Mesendoderm (in vitro differentiated cells): ENCODE data around the gene COL19A1.
A peak's percentile ranks its signal among the peaks of the same experiment; 100 is the strongest.

Experiments used
- DNase-seq: peaks from one replicate; pipeline ENCODE4 v3.0.0; 2013
- H2AK5ac ChIP-seq: 2 replicates; pipeline ENCODE4 v1.6.1; 2013; ENCODE audit warnings: low read length, inconsistent platforms
- H2BK120ac ChIP-seq: 2 replicates; pipeline ENCODE4 v1.6.1; 2013; ENCODE audit warnings: low read depth, mild to moderate bottlenecking, low read length, moderate library complexity, mixed read lengths
- H2BK15ac ChIP-seq: replicated peaks from 2 replicates; pipeline ENCODE4 v1.6.1; 2013; ENCODE audit warnings: low read depth, mild to moderate bottlenecking, moderate library complexity
- H2BK5ac ChIP-seq: 2 replicates; pipeline ENCODE4 v1.6.1; 2013; ENCODE audit warnings: low read length, inconsistent platforms
- H3K18ac ChIP-seq: 2 replicates; pipeline ENCODE4 v1.6.1; 2013; ENCODE audit warnings: mild to moderate bottlenecking, low read length, mixed read lengths
- H3K23ac ChIP-seq: one replicate; pipeline ENCODE4 v1.6.1; 2013; ENCODE audit warnings: low read length
- H3K27ac ChIP-seq: 2 replicates; pipeline ENCODE4 v1.5.1; 2013; ENCODE audit warnings: low read depth, mild to moderate bottlenecking, inconsistent platforms, low read length, moderate library complexity
- H3K27me3 ChIP-seq: 2 replicates; pipeline ENCODE4 v1.6.1; 2013; ENCODE audit warnings: low read length, control low read depth, mild to moderate bottlenecking, inconsistent platforms; ENCODE audit not compliant: insufficient read depth, poor library complexity
- H3K36me3 ChIP-seq: 2 replicates; pipeline ENCODE4 v1.6.1; 2013; ENCODE audit warnings: low read length, inconsistent platforms; ENCODE audit not compliant: control insufficient read depth, insufficient read depth
- H3K4ac ChIP-seq: one replicate; pipeline ENCODE4 v1.6.1; 2013; ENCODE audit warnings: low read depth, mild to moderate bottlenecking, low read length, moderate library complexity
- H3K4me1 ChIP-seq: 2 replicates; pipeline ENCODE4 v1.6.1; 2013; ENCODE audit warnings: low read depth, low read length, inconsistent platforms; ENCODE audit not compliant: control insufficient read depth
- H3K4me2 ChIP-seq: 2 replicates; pipeline ENCODE4 v1.6.1; 2013; ENCODE audit warnings: low read length
- H3K4me3 ChIP-seq: 2 replicates; pipeline ENCODE4 v1.5.1; 2013; ENCODE audit warnings: mild to moderate bottlenecking, low read length
- H3K56ac ChIP-seq: one replicate; pipeline ENCODE4 v1.6.1; 2013; ENCODE audit warnings: low read length
- H3K79me1 ChIP-seq: 2 replicates; pipeline ENCODE4 v1.6.1; 2013; ENCODE audit warnings: low read length, inconsistent platforms
- H3K79me2 ChIP-seq: 2 replicates; pipeline ENCODE4 v1.6.1; 2013; ENCODE audit warnings: mild to moderate bottlenecking, low read length; ENCODE audit not compliant: control insufficient read depth, insufficient read depth
- H3K9ac ChIP-seq: 2 replicates; pipeline ENCODE4 v1.6.1; 2013; ENCODE audit warnings: low read length, inconsistent platforms
- H4K5ac ChIP-seq: one replicate; pipeline ENCODE4 v1.6.1; 2013; ENCODE audit warnings: low read length
- H4K8ac ChIP-seq: one replicate; pipeline ENCODE4 v1.6.1; 2013; ENCODE audit warnings: low read depth, mild to moderate bottlenecking, control low read depth, low read length, moderate library complexity
- WGBS: extraction: QIAGEN DNeasy Blood & Tissue Kit; methylation state at CpG from one replicate; pipeline ENCODE4 v1.1.7; 2013; ENCODE audit warnings: low lambda C conversion rate, missing lambda C conversion rate; ENCODE audit not compliant: insufficient coverage; ENCODE audit errors: extremely low coverage; 5-methylcytosine and 5-hydroxymethylcytosine counted together

Gene COL19A1

DNA sequence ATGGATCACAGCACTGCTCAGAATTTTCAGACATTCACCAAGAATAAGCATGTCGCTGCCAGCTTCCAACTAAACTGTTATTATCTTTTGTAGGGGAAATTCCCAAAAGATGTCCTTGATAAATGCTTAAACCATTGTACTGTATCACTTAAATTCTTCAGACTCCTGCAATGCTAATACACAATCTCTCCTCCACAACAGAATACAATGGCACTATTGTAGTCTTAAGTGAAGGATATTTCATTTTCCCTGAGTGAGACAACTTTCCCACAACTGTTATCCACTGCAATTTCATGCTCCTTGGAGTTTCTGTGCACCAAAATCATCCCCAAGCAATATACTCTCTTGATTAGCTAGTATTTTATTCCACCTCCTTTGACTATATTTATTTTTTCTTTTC lies 246.8 kb downstream of the COL19A1 start:
- no peak overlapping the region for H3K27ac ChIP-seq
- H3K23ac ChIP-seq, result no peak overlapping the region
- no CpG with 5 or more reads among the region's 1 CpG for WGBS
- H3K4me3 ChIP-seq, result no peak overlapping the region
- no peak overlapping the region for H4K5ac ChIP-seq
- peak; percentile 48 for DNase-seq
- H3K9ac ChIP-seq, result no peak overlapping the region
- H2BK120ac ChIP-seq, result no peak overlapping the region
- H3K18ac ChIP-seq, result no peak overlapping the region
- no peaks in the 10 kb centered on the region for H3K79me1 ChIP-seq
- H3K4ac ChIP-seq, result no peak overlapping the region
- no peak overlapping the region for H3K4me2 ChIP-seq
- H2BK5ac ChIP-seq, result no peak overlapping the region
- H3K4me1 ChIP-seq, result peaks cover 7% of the 10 kb centered on the region
- no peaks in the 10 kb centered on the region for H3K79me2 ChIP-seq
- peak overlapping the region; percentile 25 for H3K56ac ChIP-seq
- no peaks in the 10 kb centered on the region for H3K36me3 ChIP-seq
- no peak overlapping the region for H2BK15ac ChIP-seq
- no peak overlapping the region for H2AK5ac ChIP-seq
- no peak overlapping the region for H4K8ac ChIP-seq
- no peaks in the 10 kb centered on the region for H3K27me3 ChIP-seq

DNA sequence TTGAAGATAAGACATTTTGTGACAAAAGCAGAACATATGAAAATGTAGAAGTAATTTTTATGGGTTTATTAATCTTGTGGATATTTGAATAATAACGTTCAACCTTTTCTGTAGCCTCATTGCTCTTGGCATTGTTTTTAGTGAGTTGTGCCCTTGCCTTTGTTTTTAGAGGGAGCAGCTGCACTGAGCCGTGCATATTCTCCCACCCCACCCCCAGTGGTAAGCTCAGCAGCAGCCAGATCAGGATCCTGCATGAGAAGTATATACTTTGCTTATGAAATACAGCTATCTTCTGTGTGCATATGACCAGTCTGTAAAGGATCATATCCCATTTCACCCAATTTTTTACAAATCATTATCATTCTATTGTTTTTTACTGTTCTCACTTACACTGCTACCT lies 252.3 kb downstream of the COL19A1 start:
- no peak overlapping the region for H4K5ac ChIP-seq
- H3K4me1 ChIP-seq, result no peaks in the 10 kb centered on the region
- no peaks in the 10 kb centered on the region for H3K36me3 ChIP-seq
- no peak overlapping the region for H2BK120ac ChIP-seq
- no peak overlapping the region for H2BK5ac ChIP-seq
- no peak overlapping the region for H2BK15ac ChIP-seq
- H3K9ac ChIP-seq, result no peak overlapping the region
- H3K27me3 ChIP-seq, result no peaks in the 10 kb centered on the region
- H3K4ac ChIP-seq, result no peak overlapping the region
- no peak overlapping the region for H3K18ac ChIP-seq
- H4K8ac ChIP-seq, result no peak overlapping the region
- WGBS, result no CpG with 5 or more reads among the region's 2 CpGs
- H2AK5ac ChIP-seq, result no peak overlapping the region
- H3K23ac ChIP-seq, result no peak overlapping the region
- no peaks in the 10 kb centered on the region for H3K79me2 ChIP-seq
- no peaks in the 10 kb centered on the region for H3K79me1 ChIP-seq
- DNase-seq, result no peak
- H3K27ac ChIP-seq, result no peak overlapping the region
- no peak overlapping the region for H3K4me3 ChIP-seq
- H3K56ac ChIP-seq, result no peak overlapping the region
- no peak overlapping the region for H3K4me2 ChIP-seq

DNA sequence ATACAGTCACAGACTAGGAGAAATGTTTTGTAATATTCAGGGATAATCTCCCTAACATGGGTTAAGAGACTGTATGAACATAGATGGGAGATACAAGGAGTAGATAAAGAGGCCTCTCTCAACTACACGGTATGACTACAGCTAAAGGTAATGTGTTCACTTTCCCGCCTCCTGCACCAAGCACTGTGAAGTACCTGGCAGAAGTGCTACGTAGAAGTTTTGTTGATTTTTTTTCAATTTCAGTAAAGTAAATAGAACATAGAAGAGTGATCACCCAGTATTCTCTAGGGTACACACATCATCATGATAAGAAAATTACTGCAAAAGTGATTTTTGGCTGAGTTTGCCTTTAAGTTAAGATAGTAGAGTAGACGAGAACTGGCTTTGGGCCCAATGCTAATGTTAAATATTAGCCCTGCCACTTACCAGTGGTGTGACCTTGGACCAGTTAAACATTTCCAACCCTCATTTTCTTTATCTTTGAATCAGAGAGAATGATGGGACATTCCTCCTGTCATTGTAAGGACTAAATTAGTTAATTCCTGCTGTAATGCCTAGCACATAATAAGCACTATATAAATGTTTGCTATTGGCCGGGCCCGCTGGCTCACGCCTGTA lies 253.0 kb downstream of the COL19A1 start:
- no peaks in the 10 kb centered on the region for H3K36me3 ChIP-seq
- no peak overlapping the region for H3K27ac ChIP-seq
- no peak overlapping the region for H4K8ac ChIP-seq

DNA sequence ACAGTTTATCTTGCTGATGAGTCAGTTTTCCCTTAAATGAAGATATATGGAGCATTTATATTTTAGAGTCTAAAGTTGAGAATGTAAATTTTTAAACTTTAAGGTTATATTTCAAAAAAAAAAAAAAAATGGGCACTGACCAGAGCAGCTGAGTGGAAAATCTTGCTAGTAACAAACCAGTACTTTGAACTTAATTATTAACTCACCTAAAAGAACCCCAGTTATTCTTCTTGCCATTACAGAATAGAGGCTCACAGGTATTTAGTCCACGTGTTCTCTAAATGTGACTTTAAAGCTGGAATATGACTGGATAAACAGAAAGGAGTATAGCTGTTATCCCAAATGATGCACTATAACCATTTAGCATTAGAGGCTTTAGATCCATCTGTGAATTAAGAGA lies 258.1 kb downstream of the COL19A1 start:
- WGBS, result no CpG with 5 or more reads among the region's 1 CpG
- no peaks in the 10 kb centered on the region for H3K79me2 ChIP-seq
- no peak overlapping the region for H3K27ac ChIP-seq

More for the DNA sequence above, 253.0 kb downstream of the COL19A1 start:
- Histone ChIP-seq H3K27me3 (no peaks in the 10 kb centered on the region), H3K79me1 (no peaks in the 10 kb centered on the region), H3K4ac (no peak overlapping the region), H3K18ac (no peak overlapping the region), H2BK15ac (no peak overlapping the region), H2AK5ac (no peak overlapping the region), H3K4me2 (no peak overlapping the region), H3K9ac (no peak overlapping the region), H4K5ac (no peak overlapping the region), H3K4me1 (no peaks in the 10 kb centered on the region), H3K79me2 (no peaks in the 10 kb centered on the region), H3K23ac (no peak overlapping the region), H3K4me3 (no peak overlapping the region), H3K56ac (no peak overlapping the region), H2BK120ac (no peak overlapping the region), H2BK5ac (no peak overlapping the region)
- DNase-seq, result no peak
- WGBS, result no CpG with 5 or more reads among the region's 7 CpGs

DNA sequence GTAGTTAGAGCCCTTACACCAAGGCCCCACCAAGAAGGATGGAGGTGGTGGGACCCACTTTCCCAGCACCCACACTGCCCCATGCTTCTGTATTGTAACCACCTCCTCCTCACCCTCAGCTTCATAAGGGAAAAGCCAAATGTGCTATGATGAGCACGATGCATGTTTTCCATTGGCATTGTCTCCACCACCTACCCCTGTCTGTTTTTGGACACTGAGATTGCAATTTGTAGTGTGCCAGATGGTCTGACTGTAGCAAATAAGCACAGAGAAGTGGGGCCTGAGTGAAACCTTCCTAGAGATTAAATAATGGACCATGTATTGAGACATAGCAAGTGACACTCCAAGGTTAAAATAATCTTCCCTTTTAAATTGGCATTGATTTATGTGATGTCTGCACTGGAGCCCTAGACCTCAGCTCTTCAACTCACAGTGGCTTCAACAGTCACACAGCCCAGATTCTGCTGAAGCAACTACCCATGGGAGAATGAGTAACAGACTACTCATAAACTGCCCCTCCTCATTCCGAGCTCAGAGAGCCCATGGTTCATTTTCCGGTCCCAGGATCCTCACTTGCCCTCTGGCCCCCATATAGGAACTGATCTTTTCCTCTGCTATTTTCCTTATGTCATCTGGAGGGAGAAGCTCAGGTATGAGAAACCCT lies 258.7 kb downstream of the COL19A1 start:
- Histone ChIP-seq H3K18ac (no peak overlapping the region), H3K23ac (no peak overlapping the region), H3K27ac (no peak overlapping the region), H3K36me3 (no peaks in the 10 kb centered on the region), H4K8ac (no peak overlapping the region), H3K9ac (no peak overlapping the region), H2BK15ac (no peak overlapping the region), H3K4me3 (no peak overlapping the region), H3K27me3 (no peaks in the 10 kb centered on the region), H3K4me2 (no peak overlapping the region), H3K4me1 (no peaks in the 10 kb centered on the region), H3K56ac (no peak overlapping the region), H2AK5ac (peak overlapping the region; percentile 7), H2BK120ac (no peak overlapping the region), H3K4ac (no peak overlapping the region), H3K79me2 (no peaks in the 10 kb centered on the region), H4K5ac (no peak overlapping the region), H3K79me1 (no peaks in the 10 kb centered on the region), H2BK5ac (no peak overlapping the region)
- WGBS, result no CpG with 5 or more reads among the region's 3 CpGs
- DNase-seq, result no peak

More for the DNA sequence above, 258.1 kb downstream of the COL19A1 start:
- no peak overlapping the region for H3K4me3 ChIP-seq
- no peaks in the 10 kb centered on the region for H3K79me1 ChIP-seq
- no peak overlapping the region for H3K56ac ChIP-seq
- H2BK15ac ChIP-seq, result no peak overlapping the region
- no peak overlapping the region for H4K5ac ChIP-seq
- no peak overlapping the region for H3K4me2 ChIP-seq
- no peaks in the 10 kb centered on the region for H3K36me3 ChIP-seq
- H2BK120ac ChIP-seq, result no peak overlapping the region
- no peaks in the 10 kb centered on the region for H3K4me1 ChIP-seq
- no peak overlapping the region for H3K9ac ChIP-seq
- H3K18ac ChIP-seq, result no peak overlapping the region
- H3K23ac ChIP-seq, result no peak overlapping the region
- H4K8ac ChIP-seq, result no peak overlapping the region
- H2BK5ac ChIP-seq, result no peak overlapping the region
- no peaks in the 10 kb centered on the region for H3K27me3 ChIP-seq
- H3K4ac ChIP-seq, result no peak overlapping the region
- H2AK5ac ChIP-seq, result no peak overlapping the region
- DNase-seq, result no peak

DNA sequence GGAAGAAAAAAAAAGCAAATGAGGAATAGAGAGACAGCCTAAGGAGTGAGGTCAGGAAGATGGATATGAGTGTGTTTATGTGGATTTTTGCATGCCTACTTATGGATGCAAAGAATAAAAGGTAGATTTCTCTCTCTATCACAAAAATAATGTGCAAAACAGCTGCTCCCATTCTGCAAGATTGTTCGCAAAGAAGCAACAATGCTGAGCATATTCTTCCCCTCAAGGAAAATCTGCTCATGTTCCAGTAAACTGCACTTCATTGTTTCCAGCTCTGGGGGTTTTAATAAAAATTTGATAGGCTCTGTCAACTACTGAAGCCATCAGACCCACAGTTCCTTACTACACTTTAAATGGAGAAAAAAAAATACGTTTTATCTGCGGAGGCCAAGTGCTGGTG lies 259.2 kb downstream of the COL19A1 start:
- H3K4me3 ChIP-seq, result no peak overlapping the region
- H3K4ac ChIP-seq, result no peak overlapping the region
- H3K79me2 ChIP-seq, result no peaks in the 10 kb centered on the region
- H3K56ac ChIP-seq, result no peak overlapping the region
- H2BK120ac ChIP-seq, result no peak overlapping the region
- H3K23ac ChIP-seq, result no peak overlapping the region
- H3K27ac ChIP-seq, result no peak overlapping the region
- no peaks in the 10 kb centered on the region for H3K79me1 ChIP-seq
- no peak overlapping the region for H3K9ac ChIP-seq
- H4K5ac ChIP-seq, result no peak overlapping the region
- H2BK5ac ChIP-seq, result no peak overlapping the region
- no peak overlapping the region for H4K8ac ChIP-seq
- no peak overlapping the region for H3K18ac ChIP-seq
- H2BK15ac ChIP-seq, result no peak overlapping the region
- no peak overlapping the region for H3K4me2 ChIP-seq
- H3K36me3 ChIP-seq, result no peaks in the 10 kb centered on the region
- no peak for DNase-seq
- no peak overlapping the region for H2AK5ac ChIP-seq
- no peaks in the 10 kb centered on the region for H3K27me3 ChIP-seq
- no peaks in the 10 kb centered on the region for H3K4me1 ChIP-seq
- WGBS, result no CpG with 5 or more reads among the region's 3 CpGs
